SHP77 (cell line): Measurements from ENCODE around the gene FAM83B.

Experiments
- DNase-seq, 2 experiments: peaks; one replicate each; lab custom pipeline; 2025; lab: John Stamatoyannopoulos, UW

FAM83B gene

GRCh38 chr6:54980511-54981275 lies 134.1 kb downstream of the FAM83B start:
- no peak for DNase-seq

- no peak for DNase-seq
Measured at GRCh38 chr6:54981276-54981609, 134.7 kb downstream of the FAM83B start.

- DNase-seq = no peak
Measured at GRCh38 chr6:54981647-54982046, 135.1 kb downstream of the FAM83B start.

- no peak for DNase-seq
Measured at GRCh38 chr6:54987633-54988290, 141.2 kb downstream of the FAM83B start.

GRCh38 chr6:54988576-54988975 lies 142.0 kb downstream of the FAM83B start:
- no peak for DNase-seq

- DNase-seq = no peak
Measured at GRCh38 chr6:54990001-54990400, 143.4 kb downstream of the FAM83B start.
